Breast epithelium (tissue), 4 donors: ENCODE measurements around the gene MEOX1. TPM values are rescaled to one million over a fixed set of nuclear protein-coding genes. Genes with fewer than 3 reads are reported as not detected.

Source experiments
- DNase-seq, 2 donors: peaks; one replicate each; pipeline ENCODE4 v3.0.0-alpha.2; 2019; ENCODE audit warnings: low spot score in 2 of 2
- H3K27ac ChIP-seq, 2 donors: fragments of 200-600 bp; sonication (generic) in 1 of 2; one replicate each; pipeline ENCODE4 v1.5.1; 2016 to 2019; ENCODE audit warnings: mild to moderate bottlenecking in 1 of 2
- H3K27me3 ChIP-seq, 2 donors: fragments of 200-600 bp; sonication (generic) in 1 of 2; one replicate each; pipeline versions ENCODE4 v1.5.1 to v1.6.0; 2017 to 2019; ENCODE audit warnings: control low read depth in 1 of 2, mild to moderate bottlenecking in 1 of 2
- H3K36me3 ChIP-seq: fragments of 200-600 bp; one replicate; pipeline ENCODE4 v1.5.1; 2019
- H3K4me1 ChIP-seq, 2 donors: fragments of 200-600 bp; sonication (generic); one replicate each; pipeline ENCODE4 v1.5.1; 2016 to 2019; ENCODE audit warnings: control low read depth in 1 of 2
- H3K4me3 ChIP-seq, 3 donors: fragments of 200-600 bp; sonication (generic); 1 replicate in 2 of 3; 2 replicates in 1 of 3; pipeline ENCODE4 v1.5.1; 2016 to 2019; ENCODE audit warnings: mild to moderate bottlenecking in 3 of 3, moderate library complexity in 2 of 3
- H3K9me3 ChIP-seq, 2 donors: fragments of 200-600 bp; sonication (generic) in 1 of 2; one replicate each; pipeline ENCODE4 v1.5.1; 2016 to 2019; ENCODE audit warnings: control low read depth in 1 of 2
- CTCF ChIP-seq, 3 donors: fragments of 450-650 bp; IDR thresholded peaks; one replicate each; pipeline ENCODE4 v1.5.1; 2016 to 2017; ENCODE audit warnings: antibody characterized with exemption in 3 of 3, mild to moderate bottlenecking in 3 of 3, moderate library complexity in 3 of 3
- POLR2A ChIP-seq: fragments of 450-650 bp; IDR thresholded peaks from one replicate; pipeline ENCODE4 v1.6.1; 2016; ENCODE audit warnings: antibody characterized with exemption, mild to moderate bottlenecking, moderate library complexity
- POLR2AphosphoS5 ChIP-seq, 3 donors: sonication (generic); formaldehyde crosslinking; IDR thresholded peaks; one replicate each; pipeline ENCODE4 v1.6.1; 2017; ENCODE audit warnings: antibody characterized with exemption in 3 of 3
- intact Hi-C: fragments of 100-400 bp; cut with DNase I; formaldehyde crosslinking; loops from one replicate; pipeline ENCODE4 v1.15.1; 2023; ENCODE audit warnings: low total_unique reads
- total RNA-seq, 3 donors: library from RNA; depleted of rRNA; stranded (reverse); fragments of >200 nt; gene quantifications; one replicate each; pipeline ENCODE4 v1.1.0, GENCODE V29; 2016

Gene MEOX1
- total RNA-seq, 3 donors from 2014 or later, result 2.6 to 11.0 (median 10.5) TPM

GRCh38 chr17:43703630-43704029, 41.9 kb upstream of the MEOX1 start:
- no peak for DNase-seq
- no peak for TF ChIP-seq CTCF (IDR thresholded peaks at IDR 0.05)
- no peak for TF ChIP-seq POLR2AphosphoS5 (IDR thresholded peaks at IDR 0.05)
- no peak for TF ChIP-seq POLR2A
- H3K4me1 ChIP-seq, result no peaks in the 10 kb centered on the region
- no peak overlapping the region for H3K27ac ChIP-seq
- peaks cover 0 to 16% of the 10 kb centered on the region in 2 donors for H3K27me3 ChIP-seq
- intact Hi-C loops, result no loop called here
- no peaks in the 10 kb centered on the region for H3K36me3 ChIP-seq
- H3K9me3 ChIP-seq, result no peaks in the 10 kb centered on the region
- no peak overlapping the region for H3K4me3 ChIP-seq

GRCh38 chr17:43702637-43703036, 40.9 kb upstream of the MEOX1 start:
- Histone ChIP-seq H3K27me3 (peaks cover 0 to 16% of the 10 kb centered on the region in 2 donors), H3K9me3 (no peaks in the 10 kb centered on the region), H3K27ac (no peak overlapping the region), H3K4me3 (no peak overlapping the region), H3K36me3 (no peaks in the 10 kb centered on the region), H3K4me1 (no peaks in the 10 kb centered on the region)
- TF ChIP-seq POLR2AphosphoS5 (IDR thresholded peaks at IDR 0.05) (no peak), POLR2A (no peak), CTCF (IDR thresholded peaks at IDR 0.05) (no peak)
- DNase-seq, result no peak
- intact Hi-C loops, result no loop called here

- peak in 1 of 2 donors; percentile 19 for DNase-seq
- Histone ChIP-seq H3K36me3 (no peaks in the 10 kb centered on the region), H3K27ac (no peak overlapping the region), H3K9me3 (no peaks in the 10 kb centered on the region), H3K4me3 (no peak overlapping the region), H3K4me1 (no peaks in the 10 kb centered on the region), H3K27me3 (peaks cover 0 to 8% of the 10 kb centered on the region in 2 donors)
- intact Hi-C loops, result no loop called here
- TF ChIP-seq POLR2AphosphoS5 (IDR thresholded peaks at IDR 0.05), result no peak
- TF ChIP-seq POLR2A, result no peak
- TF ChIP-seq CTCF (IDR thresholded peaks at IDR 0.05), result no peak
Measured at GRCh38 chr17:43701318-43701743, 39.6 kb upstream of the MEOX1 start.

DNA sequence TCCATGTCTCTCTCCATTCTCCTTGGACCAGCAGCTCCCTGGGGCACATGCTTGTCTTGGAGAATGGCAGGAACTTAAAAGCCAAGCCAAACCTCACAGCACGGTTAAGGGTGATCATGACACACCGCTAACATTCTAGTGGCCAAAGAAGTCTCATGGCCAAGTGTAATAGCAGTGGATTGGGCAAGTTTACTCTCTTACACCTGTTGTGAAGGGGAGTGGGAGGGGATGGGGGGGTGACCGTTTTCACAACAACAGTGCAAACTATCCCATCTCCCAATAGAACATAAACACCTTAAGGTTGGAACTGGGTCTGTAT, 37.7 kb upstream of the MEOX1 start:
- intact Hi-C loops, result no loop called here
- H3K27me3 ChIP-seq, result no peaks in the 10 kb centered on the region
- H3K9me3 ChIP-seq, result no peaks in the 10 kb centered on the region
- no peak overlapping the region for H3K27ac ChIP-seq
- no peak for TF ChIP-seq POLR2A
- no peak for TF ChIP-seq CTCF (IDR thresholded peaks at IDR 0.05)
- no peak for TF ChIP-seq POLR2AphosphoS5 (IDR thresholded peaks at IDR 0.05)
- no peaks in the 10 kb centered on the region for H3K36me3 ChIP-seq
- no peak overlapping the region for H3K4me3 ChIP-seq
- DNase-seq, result no peak
- no peaks in the 10 kb centered on the region for H3K4me1 ChIP-seq

- Histone ChIP-seq H3K4me1 (no peaks in the 10 kb centered on the region), H3K27me3 (no peaks in the 10 kb centered on the region), H3K4me3 (no peak overlapping the region), H3K27ac (no peak overlapping the region), H3K9me3 (no peaks in the 10 kb centered on the region), H3K36me3 (no peaks in the 10 kb centered on the region)
- DNase-seq, result no peak
- intact Hi-C loops, result no loop called here
- TF ChIP-seq CTCF (IDR thresholded peaks at IDR 0.05), result no peak
- TF ChIP-seq POLR2AphosphoS5 (IDR thresholded peaks at IDR 0.05), result no peak
- TF ChIP-seq POLR2A, result no peak
Measured at GRCh38 chr17:43698678-43699437, 37.1 kb upstream of the MEOX1 start.
